RCC 7860 (cell line): Measurements from ENCODE around the gene ESF1.
"Not testable (repeated sequence)": the region's sequence is repeated elsewhere in the genome, so short reads cannot be mapped to it uniquely, and the experiment has no call there.

Source experiments
- DNase-seq: peaks from one replicate; pipeline ENCODE4 v3.0.0-alpha.2; 2015; ENCODE audit warnings: low spot score
- FAIRE-seq: peaks from 2 replicates; lab custom pipeline; 2012; peaks lifted over from hg19 to GRCh38; lab: Jason Lieb, UNC

Gene ESF1

DNA sequence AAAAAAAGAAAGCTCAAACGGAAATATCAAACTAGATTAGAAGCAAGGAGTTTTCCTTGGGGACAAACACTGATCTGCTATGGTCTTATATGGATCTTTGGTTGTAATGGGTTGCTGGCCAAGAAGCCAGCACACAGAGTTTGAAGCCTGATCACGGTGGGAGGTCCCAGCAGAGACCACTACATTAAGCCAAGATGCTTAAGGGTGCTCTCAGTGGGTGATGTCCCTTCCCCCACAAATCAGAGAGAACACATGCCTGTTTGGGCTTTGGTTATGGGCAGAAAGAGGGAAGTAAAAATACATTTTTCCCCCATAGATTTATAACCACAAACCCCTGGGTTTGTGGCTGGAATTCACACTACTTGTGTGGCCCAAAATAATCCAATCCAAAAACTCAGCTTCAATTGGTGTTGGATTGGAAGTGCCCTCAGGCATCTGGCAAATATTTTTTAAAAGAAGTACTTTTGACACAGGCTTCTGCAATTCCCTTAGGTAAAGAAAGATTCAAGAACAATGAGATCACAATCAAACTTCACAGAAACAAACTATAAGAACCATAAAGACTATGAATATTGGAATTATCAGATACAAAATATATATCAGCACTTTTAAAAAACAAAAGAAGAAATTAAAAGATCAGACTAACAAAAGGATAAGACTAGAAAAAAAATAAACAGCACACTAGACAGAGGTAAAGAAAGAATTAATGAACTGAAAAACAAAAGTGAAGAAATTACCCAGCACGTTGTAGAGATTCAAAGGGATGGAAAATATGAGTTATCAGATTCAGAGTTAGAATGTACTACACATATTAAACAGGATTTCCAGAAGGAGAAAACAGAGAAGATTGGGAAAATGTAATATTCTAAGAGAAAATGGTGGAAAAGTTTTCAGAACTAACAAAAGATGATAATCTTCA is 44.7 kb downstream of the ESF1 start:
- DNase-seq (no peak), FAIRE-seq (no peak)

DNA sequence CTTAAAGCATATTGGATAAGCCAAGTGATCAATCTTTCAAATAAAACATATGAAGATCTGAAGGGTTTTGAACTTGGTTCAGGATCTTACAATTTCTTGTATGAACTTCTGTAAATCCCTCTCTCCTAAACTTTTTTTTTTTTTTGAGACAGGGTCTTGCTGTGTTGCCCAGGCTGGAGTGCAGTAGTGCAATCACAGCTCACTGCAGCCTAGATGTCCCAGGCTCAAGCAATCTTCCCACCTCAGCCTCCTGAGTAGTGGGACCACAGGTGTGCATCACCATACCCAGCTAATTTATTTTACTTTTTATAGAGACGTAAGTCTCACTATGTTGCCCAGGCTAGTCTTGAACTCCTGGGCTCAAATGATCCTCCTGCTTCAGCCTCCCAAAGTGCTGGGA is 46.5 kb downstream of the ESF1 start:
- not testable (repeated sequence) for DNase-seq, FAIRE-seq

DNA sequence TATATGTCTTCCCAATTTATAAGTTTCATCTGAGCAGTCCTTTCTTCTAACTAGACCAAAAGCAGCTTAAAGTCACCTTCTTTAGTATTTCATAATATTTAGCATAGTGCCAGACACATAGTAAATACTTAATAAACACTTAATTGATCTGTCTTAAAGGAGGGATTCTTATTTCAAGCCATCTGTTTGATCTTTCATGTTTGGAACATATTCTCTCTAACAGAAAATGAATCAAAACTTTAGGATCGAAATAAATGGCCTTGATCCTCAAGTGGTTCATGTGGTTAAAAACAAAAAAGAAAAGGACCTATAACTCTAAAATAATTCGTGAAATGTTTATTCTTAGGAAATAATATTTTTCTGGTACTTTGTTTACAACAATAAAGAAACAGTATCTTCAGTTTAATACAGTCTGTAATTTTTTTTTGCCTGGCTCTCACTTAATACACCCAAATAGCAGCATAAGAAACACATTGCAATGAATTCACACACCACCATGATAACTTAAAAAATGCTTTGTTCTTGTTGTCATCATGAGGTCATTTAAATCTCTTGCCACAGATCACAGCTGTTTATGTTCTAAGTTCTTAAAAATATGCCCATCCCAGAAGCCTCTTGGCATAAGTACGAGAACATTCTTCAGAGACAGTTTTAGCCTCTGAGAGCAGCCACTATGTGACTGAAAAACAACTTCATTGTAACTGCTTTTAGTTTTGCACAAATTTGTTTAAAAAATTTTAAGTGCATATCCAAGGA is 48.1 kb downstream of the ESF1 start:
- DNase-seq (no peak), FAIRE-seq (no peak)

DNA sequence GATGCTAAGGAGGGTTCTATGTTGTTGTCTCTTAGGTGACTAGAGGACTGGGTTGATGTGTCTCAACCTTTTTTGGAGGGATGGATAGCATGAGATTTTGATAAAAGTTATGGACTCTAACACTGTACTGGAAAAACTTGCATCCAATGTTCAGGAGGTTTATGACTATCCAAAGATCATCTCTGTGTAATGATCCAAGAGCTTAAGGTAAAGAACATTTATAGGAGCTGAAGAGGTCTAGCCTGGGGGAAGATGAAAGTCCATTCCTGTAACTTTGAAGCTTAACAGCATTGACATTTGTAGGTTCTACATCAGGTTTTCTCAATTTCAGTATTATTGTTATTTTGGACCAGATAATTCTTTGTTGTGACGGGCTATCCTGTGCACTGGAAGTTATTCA is 48.9 kb downstream of the ESF1 start:
- DNase-seq: no peak
- FAIRE-seq: no peak

DNA sequence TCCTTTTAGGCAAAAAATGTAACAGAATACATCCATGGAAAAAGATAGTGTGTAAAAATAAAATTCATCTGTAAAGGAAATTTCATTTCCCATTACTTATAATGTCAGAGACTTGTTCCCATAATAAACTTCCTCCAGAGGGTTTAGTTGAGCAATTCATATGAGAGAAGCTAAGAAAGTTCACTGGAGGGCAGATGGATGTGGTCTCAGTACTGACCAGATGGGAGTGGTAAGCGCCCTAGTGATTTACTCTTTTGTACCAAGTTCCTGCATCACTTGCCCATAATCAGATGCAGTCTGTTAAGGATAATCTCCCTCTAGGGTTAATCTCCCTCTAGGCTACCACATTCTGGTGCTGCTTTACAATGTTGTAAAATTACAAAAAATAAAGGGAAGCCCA is 61.7 kb downstream of the ESF1 start:
- no peak for FAIRE-seq

DNA sequence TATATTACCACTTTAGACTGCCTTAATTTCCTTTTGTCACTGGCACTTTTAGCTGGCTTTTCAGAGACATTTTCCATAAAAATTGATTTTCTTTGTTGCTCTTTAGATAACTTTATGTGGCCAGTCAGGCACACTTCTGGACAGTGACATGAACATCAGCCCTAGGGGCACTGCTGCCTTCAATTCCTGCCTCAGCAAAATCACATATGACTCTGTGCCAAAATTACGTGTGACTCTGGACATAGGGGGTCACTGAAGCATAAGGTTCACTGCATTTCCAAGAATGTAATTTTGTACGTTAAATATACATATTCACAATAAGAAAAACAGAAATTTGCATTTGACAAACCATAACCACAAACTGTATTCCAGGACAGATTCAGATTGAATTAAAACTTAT is 66.5 kb downstream of the ESF1 start:
- no peak for DNase-seq
- FAIRE-seq: no peak

More for the DNA sequence above, 61.7 kb downstream of the ESF1 start:
- DNase-seq: no peak

DNA sequence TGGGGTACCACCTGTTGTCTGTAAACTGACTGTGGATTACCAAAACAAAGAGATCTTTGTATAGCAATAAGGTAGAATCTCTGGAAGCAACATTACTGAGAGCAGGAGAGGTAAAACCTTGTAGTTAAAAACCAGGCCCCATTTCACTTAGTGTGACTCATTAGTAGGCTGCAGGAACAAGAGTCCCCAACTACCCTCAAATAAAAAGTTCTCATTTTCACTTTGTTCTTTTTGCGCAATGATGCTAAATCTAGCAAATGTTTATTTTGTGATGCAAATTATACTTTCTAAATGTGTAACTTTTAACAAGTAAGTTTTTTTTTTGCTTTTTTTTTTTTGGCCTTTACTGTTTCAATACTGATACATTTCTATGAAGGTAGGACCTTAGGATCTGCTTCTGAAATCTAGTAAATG is 67.1 kb downstream of the ESF1 start:
- no peak for DNase-seq

DNA sequence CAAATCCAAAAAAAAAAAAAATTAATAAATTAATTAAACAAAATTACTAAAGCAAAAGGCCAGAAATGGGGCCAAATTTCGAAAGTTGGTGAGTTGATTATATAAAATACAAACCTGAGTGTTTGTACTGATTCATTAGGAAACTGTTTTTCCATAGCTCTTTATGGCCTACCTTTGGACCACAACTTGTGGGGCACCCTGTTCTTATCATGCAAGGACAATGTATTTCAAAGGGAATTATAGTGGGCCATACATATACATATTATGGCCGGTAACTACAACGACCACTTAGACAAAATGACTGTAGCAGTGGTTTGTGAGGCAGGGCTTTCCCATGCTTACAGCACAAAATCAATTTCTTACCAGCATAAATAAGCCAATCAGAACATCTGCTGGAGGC is 69.5 kb downstream of the ESF1 start:
- FAIRE-seq: no peak
- DNase-seq: no peak

More for the DNA sequence above, 67.1 kb downstream of the ESF1 start:
- FAIRE-seq: no peak

DNA sequence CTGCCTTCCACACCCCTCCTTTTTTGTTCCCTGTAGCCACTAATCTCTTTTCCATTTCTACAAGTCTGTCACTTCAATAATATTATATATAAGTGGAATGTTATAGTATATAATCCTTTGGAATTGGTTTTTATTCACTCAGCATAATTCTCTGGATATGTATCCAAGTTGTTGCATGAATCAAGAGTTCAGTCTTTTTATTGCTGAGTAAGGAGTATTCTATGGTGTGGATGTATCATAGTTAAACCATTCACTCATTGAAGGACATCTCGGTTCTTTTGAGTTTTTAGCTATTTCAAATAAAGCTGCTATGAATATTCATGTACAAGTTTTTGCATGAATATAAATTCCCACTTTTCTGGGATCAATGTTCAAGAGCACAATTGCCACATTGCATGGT is 76.5 kb downstream of the ESF1 start:
- no peak for FAIRE-seq

DNA sequence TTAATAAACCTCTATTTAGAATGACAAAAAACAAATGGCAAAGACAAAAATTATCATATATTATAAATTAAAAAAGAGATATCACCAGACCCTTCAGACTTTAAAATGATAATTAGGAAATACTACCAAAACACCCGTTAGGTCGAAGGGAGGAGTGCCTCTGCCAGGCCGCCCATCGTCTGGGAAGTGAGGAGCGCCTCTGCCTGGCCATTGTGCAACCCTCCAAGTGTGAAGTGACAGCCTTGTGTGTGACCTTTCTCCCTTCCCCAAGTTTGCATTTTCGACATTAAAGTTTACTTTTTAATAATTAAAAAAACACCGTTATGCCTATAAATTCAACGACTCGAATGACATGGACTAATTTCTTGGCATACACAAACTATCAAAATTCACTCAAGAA is 81.5 kb downstream of the ESF1 start:
- DNase-seq: no peak
- no peak for FAIRE-seq

More for the DNA sequence above, 76.5 kb downstream of the ESF1 start:
- DNase-seq: no peak

DNA sequence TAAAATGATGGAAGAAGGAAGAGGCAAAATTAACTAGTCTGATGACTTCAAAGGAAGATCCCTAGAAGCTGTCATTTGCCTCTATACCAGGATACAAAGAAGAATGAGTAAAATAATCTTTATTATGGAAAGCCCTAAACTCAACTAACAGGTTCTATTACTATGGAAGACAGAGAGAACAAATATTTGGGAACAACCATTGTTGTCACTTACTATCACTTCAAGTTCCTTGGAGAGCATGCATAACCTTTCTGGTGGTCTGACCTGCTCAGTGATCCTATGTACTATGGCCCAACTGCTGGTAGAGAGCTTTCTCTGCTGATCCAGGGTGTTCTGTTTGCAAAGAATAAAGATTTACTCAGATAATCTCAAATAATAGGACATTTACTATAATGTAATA is 83.2 kb downstream of the ESF1 start:
- DNase-seq (no peak), FAIRE-seq (no peak)

DNA sequence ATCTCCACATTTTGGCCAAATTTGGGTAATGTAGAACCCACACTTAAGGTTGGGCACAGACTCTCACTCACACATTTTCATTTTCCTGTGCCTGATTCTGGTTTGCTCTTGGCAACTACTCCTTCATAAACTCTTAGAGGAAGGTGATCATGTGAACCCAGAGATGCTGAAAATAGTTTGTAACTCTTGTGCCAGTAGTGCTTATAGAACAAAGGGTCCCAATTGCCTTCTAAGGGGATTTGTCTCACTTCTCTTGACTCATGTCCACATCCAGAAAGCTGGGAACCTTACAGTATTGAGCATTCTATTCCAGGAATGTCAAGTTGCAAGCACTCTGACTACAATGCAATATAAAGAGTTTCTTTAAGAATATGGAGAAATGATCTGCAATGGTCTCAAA is 84.0 kb downstream of the ESF1 start:
- FAIRE-seq: no peak
- DNase-seq: no peak

DNA sequence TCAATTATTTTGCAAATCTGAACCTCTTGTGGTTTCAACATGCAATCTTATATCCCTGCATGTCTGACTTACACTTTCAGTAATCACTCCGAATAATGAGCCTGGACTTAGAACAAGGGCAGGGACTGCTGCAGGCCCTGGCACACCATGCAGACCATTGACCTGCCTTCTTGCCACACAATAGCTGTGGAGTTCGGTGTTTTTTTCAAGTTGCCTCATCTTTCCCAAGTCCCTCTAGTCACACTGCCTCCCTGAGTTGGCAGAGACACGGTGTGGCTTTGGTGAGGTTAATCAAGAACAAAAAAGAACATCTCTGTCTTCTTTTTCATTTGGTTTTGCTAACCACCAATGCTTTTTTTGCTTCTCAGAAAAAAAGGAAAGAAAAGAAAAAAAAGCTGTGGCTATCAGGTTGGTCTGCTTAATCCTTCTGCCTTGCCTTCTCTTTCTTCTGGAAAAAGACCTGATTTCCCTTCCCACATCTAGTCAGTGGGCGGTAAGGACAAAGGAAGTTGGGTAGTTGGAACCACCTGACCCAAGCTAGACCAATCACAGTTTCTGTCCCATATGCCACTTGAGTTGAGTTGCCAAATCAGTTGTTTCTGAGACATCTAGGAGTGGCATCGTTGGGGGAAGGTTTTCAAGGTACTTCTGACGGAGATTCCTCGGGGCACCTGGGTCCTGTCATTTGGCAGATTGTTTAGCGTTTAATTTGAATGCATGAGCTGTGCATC is 90.1 kb downstream of the ESF1 start:
- FAIRE-seq: no peak
- no peak for DNase-seq

DNA sequence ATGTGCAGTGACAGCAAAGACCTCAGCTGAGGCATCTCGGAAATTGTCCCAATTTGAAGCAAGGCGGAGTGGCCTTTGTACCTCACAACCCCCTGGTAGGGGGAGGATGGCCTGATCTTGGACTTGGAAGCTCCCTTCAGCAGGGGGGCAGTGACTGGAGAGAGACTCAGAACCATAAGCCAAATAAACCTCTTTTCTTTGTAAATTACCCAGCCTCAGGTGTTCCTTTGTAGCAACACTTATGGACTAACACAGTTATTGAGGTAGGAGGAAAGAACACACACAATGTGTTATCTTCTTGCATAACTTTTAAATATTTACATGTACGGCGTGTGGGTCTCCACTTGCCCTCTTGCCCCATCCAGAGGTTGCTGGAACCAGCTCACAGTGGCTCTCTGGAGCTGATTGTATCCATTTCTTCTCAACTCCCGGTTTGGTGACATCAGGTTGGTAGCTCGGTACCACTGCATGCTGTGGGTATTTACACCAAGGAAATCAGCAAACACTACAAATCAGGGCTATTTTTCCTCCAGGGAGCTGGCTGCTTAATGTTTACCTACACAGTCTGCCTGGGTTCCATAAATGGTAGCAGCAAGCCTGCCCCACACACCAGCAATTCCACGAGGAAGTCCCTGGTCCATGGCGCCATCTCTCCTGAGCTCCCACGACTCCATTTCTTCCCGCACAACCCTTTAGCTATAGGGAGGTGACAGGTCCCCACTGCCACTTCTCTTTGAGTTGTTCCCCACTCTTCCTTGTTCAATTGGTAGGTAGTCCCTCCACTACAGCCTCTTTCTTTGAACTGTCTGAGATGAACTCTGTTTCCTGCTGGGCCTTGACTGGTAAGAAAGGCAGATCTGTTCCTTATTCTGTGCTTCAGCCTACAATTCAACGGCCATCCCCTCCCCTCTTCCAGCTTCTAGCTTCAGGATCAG is 91.7 kb downstream of the ESF1 start:
- DNase-seq (no peak), FAIRE-seq (no peak)

DNA sequence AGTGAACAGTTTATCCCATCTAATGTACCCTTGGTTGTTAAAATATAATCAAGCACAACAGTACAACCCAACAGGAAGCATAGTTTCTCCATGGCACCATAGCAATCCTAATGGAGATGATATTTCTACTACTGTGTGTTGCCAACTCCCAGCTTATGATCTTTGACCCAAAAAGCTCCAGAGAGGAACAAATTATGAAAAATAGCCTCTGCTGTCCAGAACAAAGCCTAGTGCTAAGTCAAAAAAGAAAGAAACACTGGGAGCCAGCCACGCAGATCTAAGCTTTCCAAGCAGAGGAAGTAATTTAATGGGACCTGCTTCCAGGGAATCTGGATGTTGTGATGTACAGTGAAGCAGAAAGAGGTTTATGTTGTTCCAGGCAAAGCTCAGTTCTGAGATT is 93.8 kb downstream of the ESF1 start:
- DNase-seq: no peak
- no peak for FAIRE-seq

DNA sequence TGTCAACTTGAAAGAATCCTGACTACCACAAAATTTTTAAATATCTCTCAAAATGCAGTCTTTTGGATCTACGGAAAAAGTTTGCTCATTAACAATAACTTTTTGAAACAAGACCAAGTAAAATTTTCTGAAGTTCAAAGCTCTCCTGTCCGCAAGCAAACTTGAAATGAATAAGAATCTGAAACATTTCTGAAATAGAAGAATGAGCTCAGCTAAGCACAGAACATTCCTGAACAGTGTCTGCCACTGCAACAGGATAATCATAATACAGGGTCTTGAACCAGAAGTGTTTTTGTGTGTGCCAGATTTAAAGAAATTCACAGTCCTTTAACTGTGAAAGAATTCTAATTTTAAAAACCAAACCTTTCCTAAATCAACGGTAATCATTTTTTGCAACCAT is 96.9 kb downstream of the ESF1 start:
- DNase-seq (no peak), FAIRE-seq (no peak)

DNA sequence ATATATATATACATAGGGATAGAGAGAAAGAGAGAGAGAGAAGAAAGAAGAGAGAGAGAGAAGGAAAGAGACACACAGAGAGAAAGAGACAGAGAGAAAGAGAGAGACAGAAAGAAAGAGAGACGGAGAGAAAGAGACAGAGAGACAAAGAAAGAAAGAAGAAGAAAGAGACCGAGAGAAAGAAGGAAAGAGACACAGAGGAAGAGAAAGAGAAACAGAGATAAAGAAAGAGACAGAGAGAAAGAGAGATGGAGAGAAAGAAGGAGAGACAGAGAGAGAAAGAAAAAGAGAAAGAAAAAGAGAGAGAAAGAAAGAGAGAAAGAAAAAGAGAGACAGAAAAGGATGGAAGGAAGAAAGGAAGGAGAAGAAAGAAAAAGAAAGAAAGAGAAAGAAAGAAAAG is 99.1 kb downstream of the ESF1 start:
- DNase-seq: no peak
- no peak for FAIRE-seq

DNA sequence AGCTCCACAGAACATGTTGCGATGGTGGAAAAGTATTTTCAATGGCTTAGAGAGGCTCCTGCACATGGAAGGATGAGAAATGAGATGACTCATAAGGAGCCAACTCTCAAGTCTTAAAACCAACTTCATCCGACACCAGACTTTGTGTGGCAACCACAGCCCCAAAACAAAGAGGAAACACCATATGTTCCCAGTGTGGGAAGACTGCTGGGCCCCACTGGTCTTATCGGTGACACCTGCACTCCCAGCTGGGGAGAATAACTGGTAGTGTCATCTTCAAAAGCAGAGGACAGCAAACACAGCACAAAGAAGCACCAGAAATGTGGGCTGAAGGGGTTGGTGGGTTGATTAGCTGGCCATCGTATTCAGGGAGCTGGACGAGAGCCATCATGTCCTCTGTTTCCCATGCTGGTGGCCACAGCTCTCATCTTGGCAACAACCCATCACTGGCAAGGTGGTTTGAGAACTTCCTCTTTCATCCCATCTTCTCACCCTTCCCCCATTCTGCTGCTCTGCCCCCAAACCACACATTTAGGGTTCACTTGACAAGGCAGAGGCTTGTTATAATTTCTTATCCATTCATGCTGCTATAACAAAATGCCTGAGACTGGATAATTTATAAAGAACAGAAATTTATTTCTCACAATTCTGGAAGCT is 100.0 kb downstream of the ESF1 start:
- DNase-seq (no peak), FAIRE-seq (no peak)

DNA sequence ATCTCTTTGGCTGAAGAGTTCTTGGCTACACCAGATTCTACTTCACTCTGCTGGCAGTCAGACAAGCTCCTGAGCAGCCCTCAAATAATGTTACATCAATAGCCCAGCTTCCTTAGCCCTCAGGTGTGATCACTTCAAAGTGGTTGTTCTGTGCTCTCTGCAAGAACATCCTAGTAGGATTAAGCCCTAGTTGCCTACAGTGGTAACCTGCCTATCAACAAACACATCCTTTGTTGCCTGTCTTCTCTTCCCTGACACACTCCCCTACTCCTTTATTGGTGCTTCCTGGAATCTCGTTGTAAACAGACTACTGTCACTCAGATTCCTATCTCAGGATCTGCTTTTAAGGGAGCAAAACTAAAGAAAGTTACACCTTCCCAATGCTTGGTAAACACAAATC is 100.9 kb downstream of the ESF1 start:
- FAIRE-seq: no peak

More for the DNA sequence above, 100.9 kb downstream of the ESF1 start:
- DNase-seq: no peak
